HEK293T (cell line): ENCODE results near the gene MTMR3.

ENCODE experiments used
- CTCF ChIA-PET: fragments of 350-600 bp; formaldehyde crosslinking; extraction: SDS; loops from one replicate; lab custom pipeline; 2021; ENCODE audit warnings: antibody characterized with exemption, inconsistent platforms; lab: Yijun Ruan, JAX
- POLR2A ChIA-PET: fragments of 350-600 bp; formaldehyde crosslinking; extraction: SDS; loops from one replicate; lab custom pipeline; 2020; ENCODE audit warnings: antibody characterized with exemption, inconsistent platforms; lab: Yijun Ruan, JAX
- DNase-seq: peaks from one replicate; pipeline ENCODE4 v3.0.0; 2012; ENCODE audit warnings: mixed read lengths; ENCODE audit errors: extremely low spot score
- ARNT ChIP-seq: fragments of 450-650 bp; IDR thresholded peaks from 2 replicates; pipeline ENCODE4 v1.6.1; 2017; ENCODE audit warnings: mild to moderate bottlenecking
- BHLHE40 ChIP-seq: fragments of 450-650 bp; IDR thresholded peaks from 2 replicates; pipeline ENCODE4 v1.6.1; 2016; ENCODE audit warnings: mild to moderate bottlenecking, moderate library complexity, borderline replicate concordance
- CTBP1 ChIP-seq: fragments of 450-650 bp; IDR thresholded peaks from 2 replicates; pipeline ENCODE4 v1.6.1; 2016; ENCODE audit warnings: borderline replicate concordance
- ELF4 ChIP-seq: fragments of 450-650 bp; IDR thresholded peaks from 2 replicates; pipeline ENCODE4 v1.6.1; 2017; ENCODE audit warnings: antibody characterized with exemption
- FOXA1 ChIP-seq: fragments of 450-650 bp; IDR thresholded peaks from 2 replicates; pipeline ENCODE4 v1.6.1; 2016; ENCODE audit warnings: mild to moderate bottlenecking
- FOXK2 ChIP-seq: fragments of 450-650 bp; IDR thresholded peaks from 2 replicates; pipeline ENCODE4 v1.6.1; 2016; ENCODE audit warnings: mild to moderate bottlenecking
- FOXM1 ChIP-seq: fragments of 450-650 bp; IDR thresholded peaks from 2 replicates; pipeline ENCODE4 v1.6.1; 2017; ENCODE audit warnings: mild to moderate bottlenecking, borderline replicate concordance
- HDGF ChIP-seq: fragments of 450-650 bp; IDR thresholded peaks from 2 replicates; pipeline ENCODE4 v1.6.1; 2017; ENCODE audit warnings: antibody characterized with exemption, borderline replicate concordance
- L3MBTL2 ChIP-seq: fragments of 450-650 bp; conservative IDR thresholded peaks from 2 replicates; pipeline ENCODE4 v1.6.1; 2016; ENCODE audit warnings: mild to moderate bottlenecking
- LEF1 ChIP-seq: fragments of 450-650 bp; IDR thresholded peaks from 2 replicates; pipeline ENCODE4 v1.6.1; 2017; ENCODE audit warnings: mild to moderate bottlenecking, borderline replicate concordance
- NFRKB ChIP-seq: fragments of 450-650 bp; IDR thresholded peaks from 2 replicates; pipeline ENCODE4 v1.6.1; 2016; ENCODE audit warnings: mild to moderate bottlenecking, moderate library complexity
- PKNOX1 ChIP-seq: fragments of 450-650 bp; IDR thresholded peaks from 2 replicates; pipeline ENCODE4 v1.6.1; 2016
- SP1 ChIP-seq: fragments of 450-650 bp; IDR thresholded peaks from 2 replicates; pipeline ENCODE4 v1.6.1; 2017
- SUZ12 ChIP-seq: fragments of 450-650 bp; IDR thresholded peaks from 2 replicates; pipeline ENCODE4 v1.6.1; 2016; ENCODE audit warnings: mild to moderate bottlenecking
- TARDBP ChIP-seq: fragments of 450-650 bp; IDR thresholded peaks from 2 replicates; pipeline ENCODE4 v1.6.1; 2016
- ZNF384 ChIP-seq: fragments of 450-650 bp; IDR thresholded peaks from 2 replicates; pipeline ENCODE4 v1.6.1; 2016

The MTMR3 gene

GRCh38 chr22:30027791-30028190 is 144.8 kb downstream of the MTMR3 start:
- CTCF ChIA-PET, result interaction anchor here (1.6 kb wide), 1 partner anchor 23 kb away, joined by 3 read pairs; no protein-coding TSS in a partner anchor
- DNase-seq, result no peak
- POLR2A ChIA-PET, result no interaction called here
- TF ChIP-seq BHLHE40 (no peak), LEF1 (no peak)

GRCh38 chr22:30028731-30029130 is 145.8 kb downstream of the MTMR3 start:
- ChIA-PET CTCF (interaction anchor here (0.6 kb wide), 2 partner anchors 18 to 82 kb away, joined by 3 read pairs; no protein-coding TSS in a partner anchor), POLR2A (no interaction called here)
- TF ChIP-seq SP1, result no peak
- TF ChIP-seq ARNT, result no peak
- no peak for DNase-seq

- no peak for DNase-seq
- POLR2A ChIA-PET, result no interaction called here
- TF ChIP-seq TARDBP (no peak), ARNT (no peak), SP1 (no peak), ELF4 (no peak), HDGF (no peak), FOXK2 (no peak), L3MBTL2 (no peak), PKNOX1 (no peak), BHLHE40 (no peak), FOXA1 (no peak), LEF1 (no peak), FOXM1 (no peak), SUZ12 (no peak), CTBP1 (no peak), ZNF384 (no peak), NFRKB (no peak)
- CTCF ChIA-PET, result no interaction called here
Measured at GRCh38 chr22:30029512-30029911, 146.5 kb downstream of the MTMR3 start.

GRCh38 chr22:30030329-30030728 is 147.4 kb downstream of the MTMR3 start:
- CTCF ChIA-PET, result no interaction called here
- TF ChIP-seq TARDBP, result no peak
- TF ChIP-seq SP1, result no peak
- no peak for TF ChIP-seq ZNF384
- TF ChIP-seq FOXM1, result no peak
- no peak for TF ChIP-seq FOXA1
- DNase-seq, result no peak
- POLR2A ChIA-PET, result no interaction called here

GRCh38 chr22:30031328-30031727 is 148.4 kb downstream of the MTMR3 start:
- ChIA-PET CTCF (no interaction called here), POLR2A (no interaction called here)
- TF ChIP-seq ELF4, result no peak
- TF ChIP-seq ARNT, result no peak
- no peak for TF ChIP-seq BHLHE40
- no peak for TF ChIP-seq SP1
- TF ChIP-seq FOXA1, result no peak
- no peak for DNase-seq

GRCh38 chr22:30031764-30032455 is 148.9 kb downstream of the MTMR3 start:
- DNase-seq, result no peak
- POLR2A ChIA-PET, result no interaction called here
- CTCF ChIA-PET, result no interaction called here

GRCh38 chr22:30033137-30033536 is 150.2 kb downstream of the MTMR3 start:
- DNase-seq, result no peak
- ChIA-PET POLR2A (no interaction called here), CTCF (no interaction called here)
- no peak for TF ChIP-seq CTBP1

More at GRCh38 chr22:30031764-30032455, 148.9 kb downstream of the MTMR3 start:
- TF ChIP-seq ARNT, result no peak
- no peak for TF ChIP-seq FOXM1
- no peak for TF ChIP-seq TARDBP
- no peak for TF ChIP-seq SUZ12
- no peak for TF ChIP-seq ELF4
- no peak for TF ChIP-seq L3MBTL2
- TF ChIP-seq ZNF384, result no peak
- no peak for TF ChIP-seq FOXK2
- no peak for TF ChIP-seq SP1
- no peak for TF ChIP-seq HDGF
- no peak for TF ChIP-seq BHLHE40
- TF ChIP-seq LEF1, result no peak
- TF ChIP-seq FOXA1, result no peak
- TF ChIP-seq PKNOX1, result no peak
- no peak for TF ChIP-seq CTBP1

- POLR2A ChIA-PET, result no interaction called here
- CTCF ChIA-PET, result interaction anchor here (0.6 kb wide), 1 partner anchor 344 kb away, joined by 3 read pairs; no protein-coding TSS in a partner anchor
- DNase-seq, result no peak
- TF ChIP-seq FOXA1 (no peak), NFRKB (no peak), LEF1 (no peak), ELF4 (no peak), CTBP1 (no peak), ARNT (no peak), SUZ12 (no peak), HDGF (no peak), PKNOX1 (no peak), BHLHE40 (no peak), ZNF384 (no peak), SP1 (no peak), TARDBP (no peak), FOXK2 (no peak), L3MBTL2 (no peak), FOXM1 (no peak)
Measured at GRCh38 chr22:30033901-30034300, 150.9 kb downstream of the MTMR3 start.
